Thoracic aorta (tissue), 2 donors: ENCODE measurements around the gene IL3. TPM values are rescaled to one million over a fixed set of nuclear protein-coding genes. Genes with fewer than 3 reads are reported as not detected.
A peak's percentile ranks its signal among the peaks of the same experiment; 100 is the strongest.

Experiments used
- ATAC-seq: fragments of 150-250 bp; one replicate; pipeline ENCODE4 v1.8.0; 2017; ENCODE audit warnings: low read depth; ENCODE audit not compliant: insufficient number of reproducible peaks, low FRiP score
- DNase-seq: peaks from one replicate; pipeline ENCODE4 v3.0.0-alpha.2; 2020; ENCODE audit warnings: low spot score
- H3K27ac ChIP-seq, 2 donors: fragments of 200-600 bp; sonication (generic); 1 replicate in 1 of 2; 2 replicates in 1 of 2; pipeline ENCODE4 v1.5.1; 2016; ENCODE audit warnings: mild to moderate bottlenecking in 2 of 2, moderate library complexity in 2 of 2
- H3K27me3 ChIP-seq: fragments of 200-600 bp; sonication (generic); replicated peaks from 2 replicates; pipeline ENCODE4 v1.6.0; 2016; ENCODE audit warnings: mild to moderate bottlenecking; ENCODE audit not compliant: insufficient read depth
- H3K36me3 ChIP-seq: fragments of 200-600 bp; sonication (generic); one replicate; pipeline ENCODE4 v1.5.1; 2016
- H3K4me1 ChIP-seq, 2 donors: fragments of 200-600 bp; sonication (generic); 1 replicate in 1 of 2; 2 replicates in 1 of 2; pipeline versions ENCODE4 v1.5.1 to v1.6.0; 2016; ENCODE audit warnings: low read depth in 2 of 2, mild to moderate bottlenecking in 1 of 2; ENCODE audit not compliant: control insufficient read depth in 1 of 2
- H3K4me3 ChIP-seq: fragments of 200-600 bp; sonication (generic); 2 replicates; pipeline ENCODE4 v1.5.1; 2016; ENCODE audit warnings: mild to moderate bottlenecking
- H3K9me3 ChIP-seq: fragments of 200-600 bp; sonication (generic); 2 replicates; pipeline ENCODE4 v1.5.1; 2016
- total RNA-seq, 2 donors: library from RNA; depleted of rRNA; stranded (reverse); fragments of >200 nt; gene quantifications; one replicate each; pipeline versions ENCODE4 v1.1.0 to v1.2.3, GENCODE V29; 2016
- TF ChIP-seq, protein P1 (sequence below): fragments of 200-600 bp; sonication (generic); IDR thresholded peaks from one replicate; pipeline ENCODE4 v1.5.1; 2019; ENCODE audit warnings: antibody characterized with exemption

The IL3 gene
- total RNA-seq, 2 donors from 2014 or later = not detected

DNA sequence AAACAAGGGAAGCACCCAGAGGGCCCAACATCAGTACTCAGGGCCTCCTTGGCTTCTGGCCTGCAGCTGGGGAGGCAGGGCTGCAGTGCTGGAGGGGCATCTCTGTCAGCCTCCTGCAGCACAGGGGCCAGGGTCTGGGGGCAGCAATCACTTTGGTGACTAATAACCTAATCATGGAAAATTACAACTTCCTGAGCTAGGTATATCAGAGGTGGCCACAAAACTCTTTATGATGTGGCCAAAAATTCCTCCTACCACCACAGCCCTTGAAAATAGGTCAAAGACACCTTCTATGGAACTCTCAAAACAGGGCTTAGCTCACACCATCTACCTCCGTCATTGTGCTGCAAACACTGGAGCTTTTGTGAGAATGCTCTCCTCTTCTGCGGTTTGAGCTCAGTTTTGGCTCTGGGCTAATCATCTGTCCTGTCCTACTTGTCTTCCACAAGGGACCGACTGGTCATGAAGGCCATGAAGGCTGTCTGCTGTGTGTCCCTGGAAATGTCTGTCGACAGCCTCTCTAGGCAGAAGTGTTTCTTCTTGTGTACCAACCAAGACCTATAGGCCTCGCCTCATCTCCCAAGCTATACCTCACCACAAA, 41.7 kb downstream of the IL3 start:
- peak overlapping the region in 1 of 2 donors; percentile 57 for H3K27ac ChIP-seq
- peaks cover 17 to 34% of the 10 kb centered on the region in 2 donors for H3K4me1 ChIP-seq
- H3K27me3 ChIP-seq = no peaks in the 10 kb centered on the region
- H3K4me3 ChIP-seq = no peak overlapping the region
- TF ChIP-seq, protein P1, sequence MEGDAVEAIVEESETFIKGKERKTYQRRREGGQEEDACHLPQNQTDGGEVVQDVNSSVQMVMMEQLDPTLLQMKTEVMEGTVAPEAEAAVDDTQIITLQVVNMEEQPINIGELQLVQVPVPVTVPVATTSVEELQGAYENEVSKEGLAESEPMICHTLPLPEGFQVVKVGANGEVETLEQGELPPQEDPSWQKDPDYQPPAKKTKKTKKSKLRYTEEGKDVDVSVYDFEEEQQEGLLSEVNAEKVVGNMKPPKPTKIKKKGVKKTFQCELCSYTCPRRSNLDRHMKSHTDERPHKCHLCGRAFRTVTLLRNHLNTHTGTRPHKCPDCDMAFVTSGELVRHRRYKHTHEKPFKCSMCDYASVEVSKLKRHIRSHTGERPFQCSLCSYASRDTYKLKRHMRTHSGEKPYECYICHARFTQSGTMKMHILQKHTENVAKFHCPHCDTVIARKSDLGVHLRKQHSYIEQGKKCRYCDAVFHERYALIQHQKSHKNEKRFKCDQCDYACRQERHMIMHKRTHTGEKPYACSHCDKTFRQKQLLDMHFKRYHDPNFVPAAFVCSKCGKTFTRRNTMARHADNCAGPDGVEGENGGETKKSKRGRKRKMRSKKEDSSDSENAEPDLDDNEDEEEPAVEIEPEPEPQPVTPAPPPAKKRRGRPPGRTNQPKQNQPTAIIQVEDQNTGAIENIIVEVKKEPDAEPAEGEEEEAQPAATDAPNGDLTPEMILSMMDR = no peak
- H3K9me3 ChIP-seq = no peaks in the 10 kb centered on the region
- ATAC-seq (no peak), DNase-seq (no peak)
- no peaks in the 10 kb centered on the region for H3K36me3 ChIP-seq

DNA sequence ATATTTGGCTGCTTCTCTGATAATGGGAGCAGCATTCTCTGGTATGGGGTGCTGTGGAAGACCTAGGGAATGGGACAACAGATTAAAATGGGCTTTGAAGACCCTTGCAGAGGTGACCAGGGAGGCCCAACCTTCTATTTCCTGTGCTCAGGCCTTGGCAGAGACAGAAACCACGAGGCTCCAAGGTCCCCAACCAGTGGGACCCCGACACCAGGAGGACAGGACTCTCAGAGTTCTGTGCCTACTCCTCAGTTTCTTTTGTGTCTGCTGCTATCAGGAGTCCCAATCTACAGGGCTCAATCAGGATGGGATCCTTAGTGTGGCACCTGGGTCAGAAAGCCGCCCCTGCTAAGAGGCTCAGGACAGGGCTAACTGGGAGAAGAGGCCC, 42.5 kb downstream of the IL3 start:
- ATAC-seq (no peak), DNase-seq (no peak)
- peak overlapping the region; percentile 18 to 57 for H3K27ac ChIP-seq
- TF ChIP-seq, protein P1 = no peak
- H3K4me1 ChIP-seq = peaks cover 17 to 34% of the 10 kb centered on the region in 2 donors
- no peaks in the 10 kb centered on the region for H3K9me3 ChIP-seq
- H3K36me3 ChIP-seq = no peaks in the 10 kb centered on the region
- no peaks in the 10 kb centered on the region for H3K27me3 ChIP-seq
- H3K4me3 ChIP-seq = no peak overlapping the region

DNA sequence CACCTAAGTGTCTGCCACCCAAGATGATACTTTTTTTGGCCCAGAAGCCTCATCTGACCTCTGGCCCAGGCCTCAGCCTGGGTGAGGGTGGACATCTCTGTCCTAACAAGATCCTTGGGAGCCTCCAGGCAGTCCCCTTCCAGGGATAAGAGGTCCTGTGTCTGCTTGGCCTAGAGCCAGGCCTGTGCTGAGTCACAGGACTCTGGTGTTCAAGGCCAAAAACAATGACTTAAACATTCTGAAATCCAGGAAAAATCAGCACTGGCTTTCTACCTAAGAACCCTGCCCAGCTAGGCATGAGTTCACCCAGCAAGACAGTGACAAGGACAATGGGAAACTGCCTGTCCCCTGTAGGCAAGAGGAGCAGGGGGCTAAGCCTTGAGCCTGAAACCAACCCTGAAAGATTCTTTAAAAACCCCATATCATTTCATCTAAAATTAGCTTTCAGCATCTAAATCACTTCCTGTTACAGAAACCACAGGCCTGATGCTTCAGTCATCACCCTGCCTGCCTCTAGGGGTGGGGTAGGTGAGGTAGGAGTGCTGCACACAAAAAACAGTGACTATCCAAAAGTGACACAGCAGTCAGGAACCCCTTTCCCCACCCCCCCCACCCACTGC, 43.0 kb downstream of the IL3 start:
- H3K36me3 ChIP-seq = no peaks in the 10 kb centered on the region
- TF ChIP-seq, protein P1 = peak; percentile 9
- peaks cover 17 to 31% of the 10 kb centered on the region in 2 donors for H3K4me1 ChIP-seq
- ATAC-seq = peak; percentile 65
- H3K4me3 ChIP-seq = no peak overlapping the region
- DNase-seq = peak; percentile 85
- H3K27me3 ChIP-seq = no peaks in the 10 kb centered on the region
- peak overlapping the region; percentile 57 to 60 for H3K27ac ChIP-seq
- H3K9me3 ChIP-seq = no peaks in the 10 kb centered on the region

DNA sequence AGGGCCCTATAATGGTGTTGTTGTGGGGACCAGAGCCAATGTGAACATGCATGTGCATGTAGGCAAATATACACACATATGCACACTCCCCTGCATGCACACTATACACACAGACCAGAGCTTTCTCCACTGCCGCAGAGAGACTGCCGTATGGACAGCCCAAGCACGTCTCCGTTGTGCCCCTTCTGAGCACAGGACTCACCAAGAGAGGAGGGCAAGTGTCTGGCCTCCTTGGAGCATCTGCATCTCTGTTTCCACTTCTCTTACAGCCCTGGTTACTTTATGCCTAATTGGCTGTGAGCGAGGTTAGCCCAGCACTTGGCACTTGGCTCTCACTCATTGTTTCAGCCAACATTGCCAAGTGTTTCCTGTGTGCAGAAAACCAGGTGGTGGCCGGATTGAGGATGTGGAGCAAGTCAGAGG, 43.5 kb downstream of the IL3 start:
- Histone ChIP-seq H3K4me1 (peaks cover 17 to 26% of the 10 kb centered on the region in 2 donors), H3K27me3 (no peaks in the 10 kb centered on the region), H3K36me3 (no peaks in the 10 kb centered on the region), H3K4me3 (no peak overlapping the region), H3K9me3 (no peaks in the 10 kb centered on the region), H3K27ac (peak overlapping the region; percentile 20 to 57)
- TF ChIP-seq, protein P1 = no peak
- DNase-seq (no peak), ATAC-seq (no peak)

DNA sequence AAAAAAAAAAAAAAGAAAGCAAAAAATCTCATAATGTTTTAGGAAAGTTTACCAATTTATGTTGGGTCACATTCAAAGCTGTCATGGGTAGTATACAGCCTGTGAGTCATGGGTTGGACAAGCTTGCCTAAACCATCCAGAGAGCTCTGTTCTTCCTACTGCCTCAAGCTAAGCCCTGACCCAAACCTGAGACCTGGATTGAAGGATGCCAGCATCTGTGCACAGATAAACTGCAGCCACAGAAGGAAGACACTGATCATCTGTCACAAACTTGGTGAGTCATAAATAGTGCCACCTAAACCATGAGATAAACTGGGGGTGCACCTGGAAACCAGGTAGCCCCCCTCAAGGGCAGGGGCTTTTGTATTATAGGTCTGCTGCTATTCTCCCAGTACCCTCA, 44.1 kb downstream of the IL3 start:
- ATAC-seq (peak; percentile 43), DNase-seq (no peak)
- TF ChIP-seq, protein P1 = no peak
- Histone ChIP-seq H3K4me3 (no peak overlapping the region), H3K36me3 (no peaks in the 10 kb centered on the region), H3K27me3 (no peaks in the 10 kb centered on the region), H3K4me1 (peaks cover 17 to 26% of the 10 kb centered on the region in 2 donors), H3K27ac (no peak overlapping the region), H3K9me3 (no peaks in the 10 kb centered on the region)
